Endodermal cell (in vitro differentiated cells): ENCODE measurements around the gene CYP2W1. TPM values are rescaled to one million over a fixed set of nuclear protein-coding genes. Genes with fewer than 3 reads are reported as not detected.

Experiments used
- DNase-seq: peaks from one replicate; pipeline ENCODE4 v3.0.0-alpha.2; 2017
- H3K27ac ChIP-seq: 2 replicates; pipeline ENCODE4 v1.5.1; 2013; ENCODE audit warnings: mild to moderate bottlenecking, low read depth, low read length, moderate library complexity
- H3K27me3 ChIP-seq: 2 replicates; pipeline ENCODE4 v1.6.1; 2013; ENCODE audit warnings: mild to moderate bottlenecking, low read length, moderate library complexity; ENCODE audit not compliant: insufficient read depth, control insufficient read depth, poor library complexity, severe bottlenecking
- H3K36me3 ChIP-seq: 2 replicates; pipeline ENCODE4 v1.7.0; 2013; ENCODE audit warnings: mild to moderate bottlenecking, low read length, moderate library complexity; ENCODE audit not compliant: control insufficient read depth, insufficient read depth
- H3K4me1 ChIP-seq: one replicate; pipeline ENCODE4 v1.7.0; 2013; ENCODE audit warnings: low read length; ENCODE audit not compliant: control insufficient read depth, insufficient read depth
- H3K4me3 ChIP-seq: 2 replicates; pipeline ENCODE4 v1.5.1; 2013; ENCODE audit warnings: mild to moderate bottlenecking, low read length, moderate library complexity
- H3K9ac ChIP-seq: 2 replicates; pipeline ENCODE4 v1.6.1; 2013; ENCODE audit warnings: mild to moderate bottlenecking, low read length, moderate library complexity; ENCODE audit not compliant: poor library complexity, severe bottlenecking; ENCODE audit errors: extremely low read depth
- H3K9me3 ChIP-seq: 2 replicates; pipeline ENCODE4 v1.6.1; 2013; ENCODE audit warnings: mild to moderate bottlenecking, low read length, moderate library complexity; ENCODE audit not compliant: control insufficient read depth
- H3K27ac Mint-ChIP-seq: 2 replicates; pipeline ENCODE4 v1.8.0; 2020; ENCODE audit warnings: mixed read lengths
- H3K27me3 Mint-ChIP-seq: 2 replicates; pipeline ENCODE4 v1.8.0; 2021; ENCODE audit warnings: mild to moderate bottlenecking, mixed read lengths; ENCODE audit not compliant: insufficient read depth
- H3K36me3 Mint-ChIP-seq: 2 replicates; pipeline ENCODE4 v1.8.0; 2020; ENCODE audit warnings: low read depth, mixed read lengths
- H3K4me1 Mint-ChIP-seq: 2 replicates; pipeline ENCODE4 v1.8.0; 2020; ENCODE audit warnings: mixed read lengths
- H3K4me3 Mint-ChIP-seq: 2 replicates; pipeline ENCODE4 v1.8.0; 2020; ENCODE audit warnings: mild to moderate bottlenecking, moderate library complexity, mixed read lengths
- H3K9me3 Mint-ChIP-seq: 2 replicates; pipeline ENCODE4 v1.8.0; 2020; ENCODE audit warnings: mild to moderate bottlenecking, mixed read lengths
- CTCF ChIP-seq: fragments of 200-600 bp; sonication (generic); conservative IDR thresholded peaks from 2 replicates; pipeline ENCODE4 v1.5.0; 2021; ENCODE audit warnings: antibody characterized with exemption, mild to moderate bottlenecking
- WGBS, 2 experiments: methylation state at CpG; one replicate each; pipeline versions ENCODE4 v1.1.5 to v1.1.7; 2013; ENCODE audit warnings: missing lambda C conversion rate in 2 of 2, mixed read lengths in 1 of 2; ENCODE audit not compliant: insufficient coverage in 1 of 2, insufficient read length in 1 of 2; 5-methylcytosine and 5-hydroxymethylcytosine counted together
- total RNA-seq, 2 donors: library from RNA; stranded (reverse); fragmentation: NEBNext Ultra II Directional in 1 of 2; extraction: Animal tissue kit (Norgen Biotek cat#: 25700) in 1 of 2; gene quantifications; 2 replicates in 1 of 2; 3 replicates in 1 of 2; pipeline ENCODE4 v1.2.1, GENCODE V29; 2021

The CYP2W1 gene
- total RNA-seq, 2 donors from 2014 or later: not detected

- peaks cover 6% of the 10 kb centered on the region for H3K36me3 ChIP-seq
- no peak overlapping the region for H3K4me3 Mint-ChIP-seq
- DNase-seq: no peak
- H3K4me3 ChIP-seq: no peak overlapping the region
- H3K9me3 Mint-ChIP-seq: no peaks in the 10 kb centered on the region
- H3K4me1 Mint-ChIP-seq: no peaks in the 10 kb centered on the region
- peaks cover 13% of the 10 kb centered on the region for H3K36me3 Mint-ChIP-seq
- no peaks in the 10 kb centered on the region for H3K27me3 ChIP-seq
- H3K9me3 ChIP-seq: no peaks in the 10 kb centered on the region
- H3K27me3 Mint-ChIP-seq: no peaks in the 10 kb centered on the region
- no peak overlapping the region for H3K27ac ChIP-seq
- no peak overlapping the region for H3K27ac Mint-ChIP-seq
- H3K4me1 ChIP-seq: no peaks in the 10 kb centered on the region
- WGBS, 2 experiments: 92 to 100% methylated on average over 4 to 13 of the region's 13 CpGs
- no peak for TF ChIP-seq CTCF
- H3K9ac ChIP-seq: no peak overlapping the region
Observed at GRCh38 chr7:1011297-1012003, 28.5 kb downstream of the CYP2W1 start.

- no peak overlapping the region for H3K27ac Mint-ChIP-seq
- 94 to 97% methylated on average over 23 to 32 of the region's 32 CpGs for WGBS, 2 experiments
- H3K4me1 Mint-ChIP-seq: no peaks in the 10 kb centered on the region
- Histone ChIP-seq H3K9ac (no peak overlapping the region), H3K9me3 (no peaks in the 10 kb centered on the region), H3K4me1 (no peaks in the 10 kb centered on the region), H3K27ac (no peak overlapping the region), H3K27me3 (no peaks in the 10 kb centered on the region), H3K4me3 (no peak overlapping the region), H3K36me3 (peaks cover 6% of the 10 kb centered on the region)
- H3K27me3 Mint-ChIP-seq: no peaks in the 10 kb centered on the region
- no peak overlapping the region for H3K4me3 Mint-ChIP-seq
- H3K9me3 Mint-ChIP-seq: no peaks in the 10 kb centered on the region
- no peak for DNase-seq
- TF ChIP-seq CTCF: no peak
- peaks cover 13% of the 10 kb centered on the region for H3K36me3 Mint-ChIP-seq
Observed at GRCh38 chr7:1012004-1012715, 29.2 kb downstream of the CYP2W1 start.

GRCh38 chr7:1012716-1013095, 29.7 kb downstream of the CYP2W1 start:
- peaks cover 13% of the 10 kb centered on the region for H3K36me3 Mint-ChIP-seq
- H3K36me3 ChIP-seq: peaks cover 6% of the 10 kb centered on the region
- no peak overlapping the region for H3K4me3 Mint-ChIP-seq
- H3K4me1 ChIP-seq: no peaks in the 10 kb centered on the region
- H3K4me3 ChIP-seq: no peak overlapping the region
- no peak overlapping the region for H3K9ac ChIP-seq
- H3K4me1 Mint-ChIP-seq: no peaks in the 10 kb centered on the region
- no peaks in the 10 kb centered on the region for H3K27me3 ChIP-seq
- no peaks in the 10 kb centered on the region for H3K9me3 ChIP-seq
- WGBS, 2 experiments: 94% methylated on average over 22 to 30 of the region's 30 CpGs
- no peak for DNase-seq
- H3K9me3 Mint-ChIP-seq: no peaks in the 10 kb centered on the region
- no peak for TF ChIP-seq CTCF
- no peaks in the 10 kb centered on the region for H3K27me3 Mint-ChIP-seq
- H3K27ac Mint-ChIP-seq: no peak overlapping the region
- no peak overlapping the region for H3K27ac ChIP-seq
